SJSA1 (cell line): ENCODE data around the gene CCNJL. TPM values are rescaled to one million over a fixed set of nuclear protein-coding genes. Genes with fewer than 3 reads are reported as not detected.
A peak's percentile ranks its signal among the peaks of the same experiment; 100 is the strongest.

Source experiments
- DNase-seq, 2 experiments: peaks; one replicate each; pipeline ENCODE4 v3.0.0-alpha.2; 2015 to 2020; ENCODE audit warnings: low spot score in 2 of 2, low read depth in 1 of 2
- H3K27ac ChIP-seq: fragments of 250-450 bp; sonication (Bioruptor Pico); 2 replicates; pipeline ENCODE4 v1.5.1; 2020; ENCODE audit warnings: mild to moderate bottlenecking, moderate library complexity
- H3K27me3 ChIP-seq: fragments of 250-450 bp; sonication (Bioruptor Pico); replicated peaks from 2 replicates; pipeline ENCODE4 v1.5.1; 2020; ENCODE audit warnings: mild to moderate bottlenecking, moderate library complexity
- H3K36me3 ChIP-seq: fragments of 250-450 bp; sonication (Bioruptor Pico); 2 replicates; pipeline ENCODE4 v1.5.1; 2020; ENCODE audit warnings: mild to moderate bottlenecking
- H3K4me1 ChIP-seq: fragments of 250-450 bp; sonication (Bioruptor Pico); replicated peaks from 2 replicates; pipeline ENCODE4 v1.6.1; 2021; ENCODE audit warnings: mild to moderate bottlenecking
- H3K4me3 ChIP-seq: fragments of 250-450 bp; sonication (Bioruptor Pico); 2 replicates; pipeline ENCODE4 v1.5.1; 2020; ENCODE audit warnings: mild to moderate bottlenecking
- H3K9me3 ChIP-seq: fragments of 250-450 bp; sonication (Bioruptor Pico); replicated peaks from 2 replicates; pipeline ENCODE4 v1.5.1; 2020; ENCODE audit warnings: mild to moderate bottlenecking
- total RNA-seq: library from RNA; depleted of rRNA; stranded (reverse); fragments of >200 nt; shearing (Covaris generic); gene quantifications from 2 replicates; pipeline ENCODE4 v1.2.3, GENCODE V29; 2014

CCNJL gene
- total RNA-seq, 1 experiment from 2014 or later: 14.9 TPM

DNA sequence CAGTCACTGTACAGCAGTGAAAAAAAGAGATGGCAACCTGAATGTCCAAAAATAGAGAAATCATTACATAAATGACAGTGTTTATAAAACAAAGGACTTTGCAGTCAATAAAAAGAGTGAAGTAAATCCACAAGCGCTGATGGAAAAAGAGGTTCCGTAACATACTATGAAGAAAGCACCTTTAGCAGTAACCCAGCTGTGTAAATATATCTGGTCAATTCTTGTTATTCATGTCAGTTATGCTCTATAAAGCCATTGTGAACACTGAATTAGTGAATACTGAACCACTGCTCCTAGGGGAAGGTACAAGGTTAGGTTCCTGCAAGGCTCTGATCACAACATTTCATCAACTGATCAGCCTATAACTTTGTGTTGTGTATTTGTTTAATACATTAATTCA lies 39.5 kb downstream of the CCNJL start:
- no peak overlapping the region for H3K27ac ChIP-seq
- no peaks in the 10 kb centered on the region for H3K27me3 ChIP-seq
- peaks cover 14% of the 10 kb centered on the region for H3K4me1 ChIP-seq
- no peaks in the 10 kb centered on the region for H3K9me3 ChIP-seq
- peaks cover 82% of the 10 kb centered on the region for H3K36me3 ChIP-seq
- DNase-seq: no peak
- H3K4me3 ChIP-seq: no peak overlapping the region

DNA sequence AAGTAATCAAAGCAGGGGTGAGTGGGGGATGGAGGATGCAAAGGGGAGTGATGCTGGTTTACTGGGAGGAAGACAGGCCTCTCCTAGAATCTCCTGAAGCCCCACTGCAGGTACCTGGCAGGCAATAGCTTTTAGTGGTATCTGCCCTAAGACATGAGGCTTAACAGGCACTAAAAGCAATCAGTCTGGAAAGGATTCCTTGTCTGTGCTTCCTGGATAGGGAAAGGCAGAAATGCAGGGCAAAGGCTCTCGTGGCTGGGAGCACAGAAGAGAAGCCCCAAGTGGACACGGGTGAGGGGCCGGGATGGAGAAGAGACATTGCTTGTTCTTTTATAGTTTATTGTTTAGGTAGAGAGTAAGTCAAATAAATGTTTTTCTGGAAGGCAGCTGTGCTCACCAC lies 40.1 kb downstream of the CCNJL start:
- Histone ChIP-seq H3K4me3 (no peak overlapping the region), H3K4me1 (peaks cover 14% of the 10 kb centered on the region), H3K27me3 (no peaks in the 10 kb centered on the region), H3K36me3 (peaks cover 85% of the 10 kb centered on the region), H3K27ac (no peak overlapping the region), H3K9me3 (no peaks in the 10 kb centered on the region)
- DNase-seq: no peak

DNA sequence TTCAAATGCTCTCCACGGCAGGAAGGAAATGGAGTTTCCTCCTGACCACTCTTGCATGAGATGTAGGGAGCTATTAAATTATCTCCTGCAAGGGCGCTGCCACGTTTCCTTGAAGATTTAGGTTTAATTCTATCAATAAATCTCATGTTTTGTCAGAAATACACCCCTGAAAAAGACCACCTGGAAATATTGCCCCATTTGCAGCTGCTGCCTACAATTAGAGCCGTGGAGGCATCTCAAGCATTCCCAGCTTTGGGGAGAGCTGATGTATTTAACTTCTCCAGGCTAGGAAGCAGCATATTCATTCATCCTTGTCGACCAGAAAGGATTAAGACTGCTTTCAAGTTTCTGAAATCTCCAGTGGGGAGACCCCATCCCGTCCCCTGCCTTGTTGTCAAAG lies 40.5 kb downstream of the CCNJL start:
- H3K36me3 ChIP-seq: peaks cover 85% of the 10 kb centered on the region
- no peak for DNase-seq
- H3K27me3 ChIP-seq: no peaks in the 10 kb centered on the region
- no peaks in the 10 kb centered on the region for H3K9me3 ChIP-seq
- H3K4me1 ChIP-seq: peaks cover 14% of the 10 kb centered on the region
- no peak overlapping the region for H3K4me3 ChIP-seq
- H3K27ac ChIP-seq: no peak overlapping the region

DNA sequence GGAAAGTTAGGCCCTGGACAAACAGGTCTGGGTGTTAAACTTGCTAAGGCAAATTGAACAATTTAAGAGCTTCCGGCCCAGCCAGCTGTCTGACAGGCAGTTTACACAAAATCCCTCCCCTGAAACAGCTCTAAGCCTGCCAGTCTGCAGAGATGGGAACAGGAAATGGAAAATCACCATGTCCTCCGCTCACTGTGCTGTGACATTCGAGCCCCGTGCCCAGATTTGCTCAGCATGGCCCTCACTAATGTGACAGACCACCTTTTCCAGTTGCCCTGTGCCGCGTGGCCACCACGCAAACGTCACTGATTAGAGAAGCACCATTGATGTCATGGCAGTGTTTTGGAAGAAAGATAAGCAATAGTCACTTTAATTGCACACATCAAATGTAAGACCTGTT lies 41.0 kb downstream of the CCNJL start:
- Histone ChIP-seq H3K27ac (no peak overlapping the region), H3K9me3 (no peaks in the 10 kb centered on the region), H3K4me1 (peaks cover 14% of the 10 kb centered on the region), H3K4me3 (no peak overlapping the region), H3K27me3 (no peaks in the 10 kb centered on the region), H3K36me3 (peaks cover 84% of the 10 kb centered on the region)
- no peak for DNase-seq

DNA sequence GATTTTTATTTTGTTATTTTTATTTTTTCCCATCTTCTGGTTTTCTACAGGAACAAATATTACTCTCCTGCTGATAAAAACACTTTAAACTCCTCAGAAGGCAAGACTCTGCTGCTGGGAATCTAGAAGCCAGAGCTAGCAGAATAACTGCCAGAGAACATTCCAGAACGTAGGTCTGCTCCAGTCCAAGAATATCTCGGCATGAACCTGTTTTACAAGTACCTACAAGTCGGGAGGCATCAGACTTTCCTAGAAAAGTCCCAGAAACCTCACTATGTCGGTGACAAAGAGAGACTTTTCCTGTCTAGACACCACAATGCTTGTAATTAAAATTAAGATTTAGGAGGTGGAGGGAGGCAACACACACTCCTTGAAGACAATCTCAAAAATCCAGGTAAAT lies 41.7 kb downstream of the CCNJL start:
- H3K9me3 ChIP-seq: no peaks in the 10 kb centered on the region
- no peak overlapping the region for H3K4me3 ChIP-seq
- H3K27ac ChIP-seq: no peak overlapping the region
- H3K36me3 ChIP-seq: peaks cover 82% of the 10 kb centered on the region
- no peak for DNase-seq
- H3K4me1 ChIP-seq: peaks cover 14% of the 10 kb centered on the region
- H3K27me3 ChIP-seq: no peaks in the 10 kb centered on the region

DNA sequence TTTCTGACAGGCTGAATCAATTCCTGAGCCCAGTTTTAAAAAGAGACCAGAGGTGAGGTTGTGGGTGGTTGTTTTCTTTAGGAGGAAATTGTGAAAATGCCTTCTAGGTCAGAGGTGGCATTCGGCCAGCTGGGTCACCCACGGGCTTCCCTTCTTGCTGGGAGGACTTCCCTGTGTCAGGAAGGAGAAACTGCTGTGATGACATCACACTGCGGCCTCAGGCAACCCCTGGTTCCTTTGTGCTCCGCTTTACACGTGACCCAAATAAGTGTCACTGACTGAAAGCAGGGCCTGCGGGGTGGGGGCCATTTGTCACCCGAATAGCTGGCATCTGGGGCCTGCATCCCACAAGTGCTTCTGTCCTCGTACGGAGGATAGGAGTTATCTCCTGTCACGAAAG lies 43.3 kb downstream of the CCNJL start:
- Histone ChIP-seq H3K36me3 (peaks cover 80% of the 10 kb centered on the region), H3K27me3 (no peaks in the 10 kb centered on the region), H3K4me1 (peaks cover 14% of the 10 kb centered on the region), H3K27ac (0 out of 2 replicates have a peak overlapping the region, but pooled peaks have one; percentile 4), H3K4me3 (no peak overlapping the region), H3K9me3 (no peaks in the 10 kb centered on the region)
- DNase-seq: peak; percentile 64 to 78

DNA sequence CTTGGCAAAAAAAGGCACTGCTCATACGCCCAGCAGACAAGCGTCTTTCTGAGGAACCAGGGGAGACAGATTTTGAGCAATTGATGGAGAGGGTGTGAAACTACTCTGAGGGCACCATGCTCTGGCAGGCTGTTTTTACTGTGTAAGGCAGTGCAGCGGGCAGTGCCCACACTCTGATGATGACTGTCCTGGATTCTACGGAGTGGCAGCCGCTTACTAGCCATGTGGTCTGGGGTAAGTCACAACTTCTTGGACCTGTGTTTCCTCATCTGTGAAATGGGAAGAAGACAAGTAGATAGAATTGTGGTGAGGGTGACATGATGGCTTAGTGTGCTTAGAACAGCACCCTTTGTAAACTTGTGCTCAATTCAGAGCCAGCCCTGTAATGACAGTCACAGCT lies 44.2 kb downstream of the CCNJL start:
- Histone ChIP-seq H3K4me1 (peaks cover 14% of the 10 kb centered on the region), H3K9me3 (no peaks in the 10 kb centered on the region), H3K27me3 (no peaks in the 10 kb centered on the region), H3K27ac (no peak overlapping the region), H3K4me3 (no peak overlapping the region), H3K36me3 (peaks cover 77% of the 10 kb centered on the region)
- DNase-seq: no peak

DNA sequence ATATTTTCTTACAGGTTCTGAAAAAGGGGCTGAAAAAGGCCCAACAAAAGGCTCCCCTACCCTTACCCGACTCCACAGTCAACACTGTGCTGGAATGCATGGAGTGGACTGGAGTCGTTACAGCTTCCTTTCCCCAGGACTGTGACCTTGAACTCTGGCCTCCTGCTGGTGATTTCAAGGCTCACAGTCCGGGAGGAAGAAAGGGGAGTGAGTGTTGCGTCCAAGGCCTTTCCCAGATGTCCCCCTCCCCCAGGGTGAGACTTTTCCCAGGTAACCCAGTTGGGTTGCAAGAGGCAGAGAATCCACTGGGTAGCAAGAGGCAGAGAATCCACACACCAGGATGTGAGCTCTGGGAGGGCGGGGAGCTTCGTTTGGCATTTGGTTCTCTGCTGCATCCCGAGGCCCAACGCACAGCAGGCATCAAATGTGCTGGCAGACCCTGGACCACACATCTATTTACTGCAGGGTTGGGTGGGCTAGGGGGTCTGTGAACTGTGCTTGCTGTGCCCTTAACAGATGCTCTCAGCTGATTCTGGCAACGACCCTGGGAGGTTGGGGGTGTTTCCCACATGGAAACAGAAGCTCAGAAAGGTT lies 45.5 kb downstream of the CCNJL start:
- no peak for DNase-seq
- Histone ChIP-seq H3K4me1 (peaks cover 14% of the 10 kb centered on the region), H3K27me3 (no peaks in the 10 kb centered on the region), H3K9me3 (no peaks in the 10 kb centered on the region), H3K4me3 (no peak overlapping the region), H3K27ac (no peak overlapping the region), H3K36me3 (peaks cover 75% of the 10 kb centered on the region)

DNA sequence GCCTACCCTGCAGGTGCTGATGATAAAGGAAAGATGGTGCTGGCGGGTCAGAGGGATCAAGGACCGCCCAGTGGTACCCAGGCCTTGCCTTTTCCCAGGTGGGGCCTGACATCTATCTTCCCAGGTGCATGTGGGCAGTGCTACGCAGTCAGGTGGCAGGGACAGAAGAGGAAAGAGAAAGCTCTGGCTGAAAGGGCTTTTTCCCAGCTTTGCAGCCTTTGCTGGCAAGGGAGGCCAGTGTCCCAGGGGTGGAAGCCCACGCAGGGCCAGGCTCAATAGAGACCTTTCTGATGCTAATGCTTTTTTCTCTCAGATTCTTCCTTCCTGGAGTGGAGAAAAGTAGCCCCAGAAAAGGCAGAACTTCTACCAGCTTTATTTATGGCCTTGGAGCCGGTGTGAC lies 46.3 kb downstream of the CCNJL start:
- Histone ChIP-seq H3K27me3 (no peaks in the 10 kb centered on the region), H3K9me3 (no peaks in the 10 kb centered on the region), H3K36me3 (peaks cover 73% of the 10 kb centered on the region), H3K27ac (no peak overlapping the region), H3K4me3 (no peak overlapping the region), H3K4me1 (peaks cover 16% of the 10 kb centered on the region)
- no peak for DNase-seq

DNA sequence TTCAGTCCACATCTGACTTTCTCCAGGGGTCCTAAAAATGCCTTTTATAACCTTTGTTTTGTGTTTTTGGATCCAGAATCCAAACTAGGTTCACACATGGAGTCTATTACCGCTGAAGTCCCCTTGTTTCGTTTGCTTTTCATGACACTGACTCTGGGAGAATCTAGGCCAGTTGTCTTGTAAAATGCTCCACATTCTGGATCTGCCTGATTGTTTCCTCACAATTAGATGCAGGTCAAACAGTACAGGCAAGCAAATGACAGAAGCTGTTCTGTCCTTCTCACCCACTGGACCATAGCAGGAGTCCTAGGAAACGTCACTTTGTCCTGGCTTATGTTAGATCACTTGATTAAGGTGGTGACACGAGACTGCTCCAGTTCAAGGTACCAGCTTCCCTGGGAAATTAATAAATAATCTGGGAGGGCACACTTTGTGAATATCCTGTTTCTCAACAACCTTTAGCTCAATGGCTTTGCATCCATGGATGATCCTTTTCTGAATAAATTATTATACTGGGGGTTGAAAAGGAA lies 49.0 kb downstream of the CCNJL start:
- Histone ChIP-seq H3K27me3 (no peaks in the 10 kb centered on the region), H3K4me3 (no peak overlapping the region), H3K36me3 (peaks cover 72% of the 10 kb centered on the region), H3K9me3 (no peaks in the 10 kb centered on the region), H3K4me1 (peaks cover 6% of the 10 kb centered on the region), H3K27ac (no peak overlapping the region)
- DNase-seq: no peak

DNA sequence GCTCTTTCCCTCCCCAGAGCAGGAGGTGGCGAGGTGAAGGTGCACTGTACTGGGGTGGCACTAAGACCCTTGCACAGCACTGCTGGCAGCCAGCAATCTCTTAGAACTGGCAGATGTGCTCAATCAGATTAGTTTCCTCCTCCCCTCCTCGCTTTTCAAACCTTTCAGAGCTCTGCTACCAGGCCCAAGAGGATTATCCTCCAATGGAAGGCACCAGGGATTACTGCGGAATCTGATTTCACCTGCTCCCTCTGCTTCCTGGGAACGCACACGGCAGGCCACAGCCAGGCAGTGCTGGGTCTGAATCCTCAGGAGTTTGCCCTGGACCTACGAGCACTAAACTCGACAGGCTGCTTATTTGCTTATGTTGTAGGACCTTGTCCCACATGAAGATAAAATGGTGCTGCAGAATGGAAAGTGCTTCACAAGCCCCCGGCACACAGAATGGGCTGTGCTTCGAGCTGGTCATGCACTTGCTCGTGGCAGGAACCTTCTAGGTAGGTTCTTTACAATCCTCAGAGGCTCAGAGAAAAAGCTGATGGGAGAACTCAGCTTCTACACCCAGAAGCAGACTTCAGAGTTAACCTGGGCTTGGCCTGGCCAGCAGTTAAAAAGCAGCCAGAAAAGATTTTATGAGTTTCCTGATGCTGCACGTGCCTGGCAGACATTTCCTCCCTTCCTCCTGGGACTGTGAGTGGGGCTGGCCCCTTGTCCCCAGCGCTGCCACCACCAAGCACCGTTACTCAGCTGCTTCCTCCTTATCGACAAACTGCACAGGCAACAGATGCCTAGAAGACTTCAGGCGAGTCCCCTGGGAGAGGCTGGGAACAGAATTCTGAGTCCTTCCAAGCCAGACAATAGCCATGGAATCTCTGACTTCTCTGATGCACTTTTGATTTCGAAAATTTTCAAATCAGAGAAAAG lies 50.0 kb downstream of the CCNJL start:
- H3K4me3 ChIP-seq: no peak overlapping the region
- no peak for DNase-seq
- peaks cover 67% of the 10 kb centered on the region for H3K36me3 ChIP-seq
- H3K9me3 ChIP-seq: no peaks in the 10 kb centered on the region
- no peak overlapping the region for H3K27ac ChIP-seq
- no peaks in the 10 kb centered on the region for H3K27me3 ChIP-seq
- 0 out of 2 replicates have a peak, but pooled peaks cover 3% of the 10 kb centered on the region for H3K4me1 ChIP-seq

DNA sequence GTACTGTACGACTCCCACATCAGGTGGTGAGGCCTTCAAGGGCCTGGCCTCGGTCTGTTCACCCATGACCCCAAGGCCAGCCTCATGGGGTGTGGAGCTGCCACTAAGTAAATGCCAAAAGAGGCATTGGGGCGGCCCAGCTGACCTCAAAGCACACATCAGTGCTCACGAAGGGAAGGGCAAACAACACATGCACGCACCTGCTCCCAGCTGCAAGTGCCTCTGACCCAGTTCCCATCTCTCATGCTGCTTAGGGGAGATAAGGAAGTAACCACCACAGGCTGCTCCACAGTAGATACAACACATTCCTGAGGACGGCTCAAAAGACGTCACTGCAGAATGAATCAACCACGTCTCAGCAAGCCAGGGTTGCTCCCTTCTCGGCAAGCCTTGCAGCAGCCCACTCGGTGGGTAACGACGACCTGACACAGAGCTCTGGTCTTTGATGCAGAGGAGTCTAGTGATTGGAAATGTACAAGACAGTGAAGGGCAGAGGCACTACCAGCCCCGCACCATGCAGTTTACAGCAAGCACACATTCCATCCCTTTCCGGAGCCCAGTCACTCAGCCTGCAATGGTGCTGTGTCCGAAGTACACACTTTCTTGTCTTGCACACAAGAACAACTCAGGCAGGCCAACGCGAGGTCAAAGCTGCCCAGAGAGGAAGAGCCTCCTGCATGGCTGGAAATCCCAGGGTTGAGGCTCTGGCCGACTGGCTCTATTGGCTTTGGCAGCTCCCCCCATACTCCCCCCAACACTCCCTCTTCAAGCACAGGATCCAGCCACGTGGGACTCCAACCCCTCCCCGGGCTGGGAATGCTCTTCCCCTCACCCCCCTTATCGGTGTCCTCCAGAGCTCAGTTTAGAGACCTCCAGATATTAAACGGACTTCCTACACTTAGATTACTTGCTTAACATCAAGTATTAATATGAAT lies 51.2 kb downstream of the CCNJL start:
- Histone ChIP-seq H3K27me3 (no peaks in the 10 kb centered on the region), H3K4me1 (0 out of 2 replicates have a peak, but pooled peaks cover 3% of the 10 kb centered on the region), H3K4me3 (no peak overlapping the region), H3K9me3 (no peaks in the 10 kb centered on the region), H3K36me3 (peaks cover 61% of the 10 kb centered on the region), H3K27ac (no peak overlapping the region)
- DNase-seq: no peak

DNA sequence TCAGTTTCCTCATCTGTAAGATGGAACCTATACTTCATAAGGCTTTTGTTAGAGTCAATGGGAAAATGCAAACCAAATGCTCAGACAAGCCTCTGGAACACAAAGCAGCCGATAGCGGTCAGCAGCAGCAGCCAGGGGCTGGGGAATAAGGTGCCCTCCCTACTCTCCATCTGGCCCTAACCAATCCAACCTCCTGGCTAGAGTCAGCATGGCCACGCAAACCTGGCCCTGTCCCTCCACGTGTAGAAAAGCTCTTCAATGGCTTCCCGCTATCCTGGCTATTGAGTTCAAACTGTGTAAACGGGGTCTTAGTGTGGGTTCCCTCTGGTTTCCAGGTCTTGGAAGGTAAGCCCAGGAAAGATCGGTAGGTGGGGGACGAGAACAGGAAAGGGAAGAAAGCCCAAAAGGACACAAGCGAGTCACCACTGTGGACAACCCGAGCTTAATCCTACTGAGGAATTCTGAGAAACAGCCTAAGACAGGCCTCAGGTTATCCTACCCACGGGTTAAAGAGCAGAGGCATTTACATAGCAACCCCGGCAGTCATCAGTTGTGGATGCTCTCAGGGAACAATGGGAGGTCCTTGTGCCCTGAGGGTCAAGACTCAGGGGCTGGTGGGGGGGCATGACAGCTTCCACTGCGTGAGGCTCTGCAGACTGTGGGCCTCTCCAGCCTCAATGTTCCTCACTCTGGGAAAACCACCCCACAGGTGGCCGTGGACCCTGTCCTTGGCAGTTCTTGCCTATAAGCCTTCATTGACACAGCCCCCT lies 52.2 kb downstream of the CCNJL start:
- Histone ChIP-seq H3K27me3 (no peaks in the 10 kb centered on the region), H3K4me3 (no peak overlapping the region), H3K4me1 (0 out of 2 replicates have a peak, but pooled peaks cover 3% of the 10 kb centered on the region), H3K9me3 (no peaks in the 10 kb centered on the region), H3K36me3 (peaks cover 68% of the 10 kb centered on the region), H3K27ac (no peak overlapping the region)
- DNase-seq: no peak
